ENCODE results near the gene OR52D1. TPM values are rescaled to one million over a fixed set of nuclear protein-coding genes. Genes with fewer than 3 reads are reported as not detected.

The OR52D1 gene
- not detected for total RNA-seq

GRCh38 chr11:5488385-5488784 is at the start of gene OR52D1:
OR52D1 (plus strand) TSS chr11:5488685; CDS start chr11:5488707, 22 bp downstream.
- no peak for DNase-seq

DNA sequence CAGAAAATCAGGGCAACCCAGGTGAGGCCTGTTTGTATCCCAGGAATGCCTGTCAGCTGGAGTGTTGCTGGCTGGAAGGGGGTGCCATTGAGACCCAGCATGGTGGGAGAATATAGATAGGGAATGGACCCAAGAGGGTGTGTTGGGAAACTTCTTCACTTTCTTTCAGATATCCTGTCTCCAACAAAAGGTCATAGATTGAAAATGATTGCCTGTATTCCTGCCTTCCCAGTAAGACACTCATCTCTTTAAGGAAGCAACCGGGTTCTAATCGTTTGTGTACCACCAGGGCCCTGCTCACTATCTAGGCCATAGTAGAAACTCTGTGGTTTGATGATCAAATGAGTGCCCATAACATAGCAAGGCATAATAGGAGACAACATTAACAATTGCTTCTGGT is 47.1 kb upstream of the OR52D1 start, which contains the start of gene OR51I1:
Gene OR51I1 (minus strand): TSS at position 101 of the 400 bp plus-strand sequence. CDS start 0 bp downstream, at position 101.
- DNase-seq = no peak

- no peak for DNase-seq
These were observed 44.6 kb upstream of the OR52D1 start for GRCh38 chr11:5443835-5444393.

GRCh38 chr11:5449023-5449422 is 39.5 kb upstream of the OR52D1 start, which contains the start of gene OR51I2:
OR51I2 (plus strand) TSS chr11:5449323; CDS start chr11:5453489, 4,166 bp downstream.
- no peak for DNase-seq

DNA sequence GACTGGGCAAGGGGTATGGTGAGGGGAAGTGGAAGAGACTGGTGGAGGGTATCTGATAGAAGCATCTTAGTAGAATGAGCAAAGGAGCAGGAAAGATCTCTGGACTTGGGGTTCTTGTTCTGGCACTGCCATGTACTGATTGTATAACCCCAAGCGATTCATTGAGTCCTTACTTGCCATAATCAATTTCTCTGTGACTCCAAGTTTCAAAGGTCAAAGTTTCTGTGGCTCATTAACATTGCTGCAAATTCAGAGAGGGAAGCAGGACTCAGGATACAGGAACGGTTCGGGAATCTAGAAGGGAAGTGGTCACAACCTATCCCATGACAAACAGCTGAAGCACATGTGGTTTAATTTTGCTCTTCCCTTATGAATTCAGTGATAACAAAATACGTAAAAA is 39.1 kb upstream of the OR52D1 start:
- DNase-seq = no peak

GRCh38 chr11:5460983-5461621 is 27.4 kb upstream of the OR52D1 start:
- DNase-seq = no peak

DNA sequence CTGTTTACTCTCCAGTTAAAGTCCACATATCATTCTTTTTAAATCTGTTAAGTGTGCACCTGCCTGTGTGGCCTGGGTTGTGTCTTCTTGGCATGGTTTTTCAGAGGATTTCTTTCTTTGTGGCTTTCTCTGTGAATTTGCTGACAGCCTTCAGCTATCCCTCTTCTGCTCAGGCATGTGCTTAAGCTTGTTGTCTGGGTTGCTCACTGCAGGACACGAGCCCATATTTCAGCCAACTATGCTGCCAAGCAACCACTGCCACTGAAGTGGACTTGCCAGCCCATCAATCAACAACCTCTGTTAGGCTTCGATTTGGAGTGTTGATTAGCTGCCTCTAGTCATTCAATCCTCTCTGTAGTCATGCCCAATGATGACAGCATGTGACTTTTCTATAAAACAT is 21.0 kb upstream of the OR52D1 start:
- DNase-seq = no peak

GRCh38 chr11:5473921-5474320 is 14.6 kb upstream of the OR52D1 start:
- no peak for DNase-seq

- no peak for DNase-seq
These were observed 12.2 kb upstream of the OR52D1 start for GRCh38 chr11:5476186-5476819.

- DNase-seq = no peak
These were observed 2.5 kb upstream of the OR52D1 start for GRCh38 chr11:5486003-5486402.

DNA sequence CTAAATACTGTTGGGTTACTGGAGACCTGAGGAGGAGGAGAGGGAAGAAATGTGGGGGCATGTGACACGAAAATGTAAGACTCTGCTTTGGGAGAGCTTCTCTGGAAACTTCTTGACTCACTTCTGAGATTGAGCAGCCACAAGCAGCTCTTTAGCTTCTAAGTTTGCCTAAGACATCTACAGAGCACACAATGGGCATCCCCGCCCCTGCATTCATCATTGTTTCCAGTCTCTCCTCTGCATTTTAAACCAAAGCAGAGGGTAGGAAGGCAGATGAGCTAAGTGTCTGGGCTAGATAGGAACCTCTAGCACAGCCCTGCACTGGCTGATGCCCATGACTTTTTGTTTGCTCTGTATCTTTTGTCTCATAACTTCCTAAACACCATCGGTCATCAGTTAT is 2.1 kb upstream of the OR52D1 start:
- no peak for DNase-seq

GRCh38 chr11:5488798-5489399 is 414 bp downstream of the OR52D1 start:
- no peak for DNase-seq

GRCh38 chr11:5489576-5490357 is 1.3 kb downstream of the OR52D1 start:
- no peak for DNase-seq

DNA sequence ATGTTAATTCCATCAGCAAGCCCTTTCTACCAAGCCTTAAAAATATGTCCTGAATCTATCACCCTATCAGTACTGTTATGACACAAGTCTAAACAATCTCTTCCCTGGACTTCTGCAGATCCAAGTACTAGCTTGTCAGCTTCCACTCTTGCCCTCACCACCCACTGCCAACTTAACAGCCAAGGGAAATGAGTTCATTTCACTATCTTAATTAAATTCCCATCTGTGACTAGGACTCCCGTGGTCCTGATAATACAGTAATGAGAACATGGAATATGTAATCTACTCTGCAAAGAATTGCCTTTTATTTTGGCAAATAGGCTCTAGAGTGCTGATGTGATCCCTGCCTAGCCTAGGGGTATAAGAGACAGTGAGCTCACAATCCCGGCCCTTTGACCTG is 11.2 kb downstream of the OR52D1 start:
- DNase-seq = no peak

DNA sequence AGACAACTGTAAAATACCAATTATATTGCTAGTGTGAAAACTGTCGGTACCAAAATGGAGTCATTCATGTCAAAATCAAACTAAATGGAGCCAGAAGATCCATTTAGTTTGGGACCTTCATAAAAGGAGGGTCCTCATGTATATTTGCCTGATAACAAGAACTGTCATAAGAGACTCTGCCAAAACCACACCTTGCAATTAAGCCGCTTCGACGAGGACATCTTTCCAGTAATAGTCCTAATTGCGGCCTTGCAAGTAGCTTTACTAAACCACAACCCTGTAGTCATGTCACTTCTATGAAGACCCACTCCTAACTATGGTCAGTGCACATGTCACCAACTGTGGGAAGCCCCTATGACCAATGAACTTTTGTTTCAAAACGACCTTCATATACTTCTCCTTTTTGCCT is 11.9 kb downstream of the OR52D1 start:
- DNase-seq = no peak

GRCh38 chr11:5504403-5504921 is 16.0 kb downstream of the OR52D1 start:
- no peak for DNase-seq

- DNase-seq = no peak
These were observed 17.0 kb downstream of the OR52D1 start for GRCh38 chr11:5505363-5506048.

- no peak for DNase-seq
These were observed 18.9 kb downstream of the OR52D1 start for GRCh38 chr11:5507177-5507932.

- no peak for DNase-seq
These were observed 19.4 kb downstream of the OR52D1 start for GRCh38 chr11:5507933-5508305.

- DNase-seq = no peak
These were observed 20.1 kb downstream of the OR52D1 start for GRCh38 chr11:5508605-5509004.

DNA sequence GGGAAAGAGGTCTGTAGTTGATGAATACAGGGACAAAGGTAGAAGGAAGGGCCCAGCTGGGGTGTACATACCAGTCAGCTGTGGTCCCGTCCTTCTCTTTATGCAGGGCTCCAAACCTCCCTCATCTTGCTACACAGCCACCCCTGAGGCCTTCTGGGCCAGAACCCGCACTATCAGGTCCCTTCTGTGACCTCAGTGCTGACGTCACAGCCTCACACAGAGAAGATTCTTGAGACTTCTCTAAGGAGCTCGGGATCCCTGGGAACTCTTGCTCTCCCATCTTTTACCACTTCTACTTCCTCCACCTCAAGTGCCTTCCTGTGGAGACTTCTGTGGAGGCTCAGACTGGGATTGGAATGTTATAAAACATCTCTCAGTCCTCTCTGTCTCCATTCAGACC is 21.3 kb downstream of the OR52D1 start, which contains the start of gene UBQLN3:
Gene UBQLN3 (minus strand): TSS at position 155 of the 400 bp plus-strand sequence. CDS start 399 bp downstream, outside the sequence.
- no peak for DNase-seq

Data from occipital lobe (tissue), 2 donors.